ENCODE measurements around the gene FNDC5.

The FNDC5 gene

DNA sequence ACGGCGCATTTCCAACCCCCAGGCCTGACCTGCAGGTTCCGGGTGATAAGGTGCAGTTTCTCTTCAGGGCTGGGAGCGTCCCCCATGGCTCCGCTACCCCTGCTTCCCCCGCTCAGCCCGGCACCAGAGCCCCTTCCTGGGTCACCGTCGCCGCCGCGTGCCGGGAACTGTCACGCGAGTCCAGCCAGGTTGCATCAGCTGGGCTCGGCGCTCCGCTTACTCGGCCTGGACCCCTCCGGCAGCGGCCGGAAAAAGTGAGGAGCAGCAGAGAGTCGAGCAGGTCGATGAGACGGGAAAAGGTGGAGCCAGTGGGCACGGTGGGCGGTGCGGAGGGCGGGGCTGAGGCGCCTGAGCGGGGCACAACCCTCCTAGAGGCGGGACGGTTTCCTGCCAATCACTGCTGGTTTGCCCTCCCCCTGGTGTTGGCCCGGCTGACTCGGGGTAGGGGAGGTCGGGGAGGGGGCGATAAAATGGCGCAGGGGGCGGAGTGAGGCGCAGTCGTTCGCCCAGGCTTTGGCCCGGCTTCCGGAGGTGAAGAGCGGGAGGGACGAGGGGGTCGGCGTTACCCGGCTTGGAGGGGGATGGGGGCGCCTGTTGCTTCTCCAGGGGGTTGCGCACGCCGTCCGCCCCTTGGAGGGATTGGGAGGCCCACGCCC lies 53.4 kb downstream of the FNDC5 start, which contains the start of the genes S100PBP and YARS1:
Gene S100PBP, plus strand, starts transcription at position 495 of the 656 bp plus-strand sequence. CDS start 8,447 bp downstream, outside the sequence.
Gene YARS1, minus strand, starts transcription at position 200 of the 656 bp plus-strand sequence. Its CDS starts 114 bp downstream, at position 86.
- Mint-ChIP-seq H3K36me3 (ENCODE audit: insufficient read depth) (peaks cover 15% of the 10 kb centered on the region), H3K27ac (peak within 1 kb of the TSS; percentile 47 to 95), H3K4me1 (ENCODE audit: low read depth in 2 of 2) (peaks cover 38 to 59% of the 10 kb centered on the region in 2 donors), H3K4me3 (peak within 1 kb of the TSS; percentile 86 to 95), H3K9me3 (no peaks in the 10 kb centered on the region), H3K27me3 (no peaks in the 10 kb centered on the region)
- DNase-seq (peak; percentile 99 to 100 (median 100)), ATAC-seq (replicated peaks) (peak; percentile 89)

DNA sequence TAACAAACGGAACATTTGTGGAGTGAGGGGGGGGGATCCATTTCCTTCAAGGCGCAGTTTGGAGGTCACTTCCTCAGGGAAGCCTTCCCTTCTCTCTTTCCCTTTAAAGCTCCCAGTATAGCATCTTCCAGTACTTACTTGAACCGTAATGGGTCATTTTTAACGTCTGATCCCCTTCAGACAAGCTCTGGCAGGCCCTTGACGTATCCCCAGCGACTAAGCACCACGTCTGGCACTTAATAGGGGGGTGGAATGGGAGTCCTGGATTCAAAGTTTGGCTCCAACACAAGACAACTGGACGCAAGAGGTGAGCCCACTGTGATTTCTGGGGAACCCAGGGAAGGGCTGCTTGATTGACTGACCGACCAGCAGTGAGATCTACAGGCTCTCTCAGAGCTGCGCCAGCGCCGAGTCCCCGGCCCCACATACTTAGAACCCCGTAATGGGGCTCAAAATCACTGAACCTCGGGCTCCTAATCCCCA lies 54.0 kb downstream of the FNDC5 start:
- Mint-ChIP-seq H3K9me3 (no peaks in the 10 kb centered on the region), H3K4me3 (peak overlapping the region; percentile 86 to 95), H3K27ac (peak overlapping the region; percentile 47 to 95), H3K36me3 (ENCODE audit: insufficient read depth) (peaks cover 15% of the 10 kb centered on the region), H3K27me3 (no peaks in the 10 kb centered on the region), H3K4me1 (ENCODE audit: low read depth in 2 of 2) (peaks cover 41 to 62% of the 10 kb centered on the region in 2 donors)
- ATAC-seq (replicated peaks) (no peak), DNase-seq (no peak)

DNA sequence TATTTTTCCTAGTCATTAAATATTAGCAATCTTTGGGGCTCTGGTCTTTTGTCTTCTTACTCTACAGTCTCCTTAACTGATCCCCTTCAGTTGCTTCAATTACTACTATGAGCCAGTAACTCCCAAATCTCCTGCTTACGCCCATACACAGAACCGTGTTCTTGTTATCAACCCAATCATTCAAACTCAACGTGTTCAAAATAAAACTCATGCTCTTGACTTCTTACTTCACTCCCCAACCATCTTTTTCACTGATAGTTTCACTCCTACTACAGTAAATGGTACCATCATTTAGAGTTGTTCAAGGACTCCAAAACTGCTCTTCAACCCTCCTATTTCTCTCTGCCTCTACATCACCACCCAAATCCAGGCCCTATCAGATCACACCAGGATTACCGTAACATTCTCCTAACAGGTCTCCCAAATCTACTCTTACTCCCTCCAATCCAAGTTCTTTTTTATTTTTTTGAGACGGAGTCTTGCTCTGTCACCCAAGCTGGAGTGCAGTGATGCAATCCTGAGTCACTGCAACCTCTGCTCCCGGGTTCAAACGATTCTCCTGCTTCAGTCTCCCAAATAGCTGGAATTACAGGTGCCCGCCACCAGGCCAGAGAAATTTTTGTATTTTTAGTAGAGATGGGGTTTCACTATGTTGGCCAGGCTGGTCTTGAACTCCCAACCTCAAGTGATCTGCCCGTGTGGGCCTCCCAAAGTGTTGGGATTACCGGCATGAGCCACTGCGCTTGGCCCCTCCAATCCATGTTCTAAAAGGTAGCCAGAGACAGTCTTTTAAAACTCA lies 56.6 kb downstream of the FNDC5 start:
- DNase-seq = no peak
- Mint-ChIP-seq H3K27me3 (no peaks in the 10 kb centered on the region), H3K27ac (peak overlapping the region in 1 of 2 donors; percentile 11), H3K9me3 (no peaks in the 10 kb centered on the region), H3K4me3 (peak overlapping the region; percentile 40 to 86), H3K4me1 (ENCODE audit: low read depth in 2 of 2) (peaks cover 44 to 69% of the 10 kb centered on the region in 2 donors), H3K36me3 (ENCODE audit: insufficient read depth) (peaks cover 32% of the 10 kb centered on the region)
- ATAC-seq (replicated peaks) = no peak
